Endothelial cell of umbilical vein (primary cell): ENCODE measurements around the gene EEF1AKMT1. TPM values are rescaled to one million over a fixed set of nuclear protein-coding genes. Genes with fewer than 3 reads are reported as not detected.

Experiments
- BruUV-seq: library from RNA; stranded (reverse); fragments of 400-500 nt; replicated peaks from 2 replicates; lab custom pipeline; 2021; lab: Mats Ljungman, UMichigan
- CTCF ChIA-PET: fragments of 300-600, 350-600 bp; sonication (Branson Sonifier 250); formaldehyde crosslinking; loops from one replicate; lab custom pipeline; 2021; ENCODE audit warnings: antibody characterized with exemption, inconsistent platforms; lab: Charles Lee
- POLR2A ChIA-PET: fragments of 300-600, 350-600 bp; sonication (Branson Sonifier 250); formaldehyde crosslinking; loops from one replicate; lab custom pipeline; 2021; ENCODE audit warnings: antibody characterized with exemption, inconsistent platforms; lab: Charles Lee
- DNase-seq: peaks from one replicate; pipeline ENCODE4 v3.0.0-alpha.2; 2011; ENCODE audit warnings: low read depth, low spot score
- FAIRE-seq: peaks from 2 replicates; lab custom pipeline; 2011; peaks lifted over from hg19 to GRCh38; lab: Jason Lieb, UNC
- H2AFZ ChIP-seq: 2 replicates; pipeline ENCODE4 v1.6.0; 2012; ENCODE audit warnings: low read depth, low read length, control low read depth, inconsistent platforms
- H3K27ac ChIP-seq: 2 replicates; pipeline ENCODE4 v1.5.1; 2011; ENCODE audit warnings: low read depth, mild to moderate bottlenecking, control low read depth, low read length, moderate library complexity; ENCODE audit not compliant: insufficient read depth
- H3K27me3 ChIP-seq, 2 experiments: 2 replicates each; pipeline versions ENCODE4 v1.6.0 to v1.6.1; 2011; ENCODE audit warnings: low read length in 2 of 2, mixed read lengths in 1 of 2; ENCODE audit not compliant: control insufficient read depth in 2 of 2, insufficient read depth in 2 of 2
- H3K36me3 ChIP-seq, 2 experiments: 2 replicates in 1 of 2; 3 replicates in 1 of 2; pipeline ENCODE4 v1.5.1; 2011; ENCODE audit warnings: low read length in 2 of 2, mild to moderate bottlenecking in 1 of 2, moderate library complexity in 1 of 2; ENCODE audit not compliant: control insufficient read depth in 2 of 2, insufficient read depth in 2 of 2; ENCODE audit errors: extremely low read depth in 1 of 2
- H3K4me1 ChIP-seq: 3 replicates; pipeline ENCODE4 v1.5.1; 2011; ENCODE audit warnings: mild to moderate bottlenecking, low read length; ENCODE audit not compliant: control insufficient read depth, insufficient read depth; ENCODE audit errors: extremely low read depth
- H3K4me2 ChIP-seq: 2 replicates; pipeline ENCODE4 v1.6.1; 2011; ENCODE audit warnings: low read length, control low read depth, mixed read lengths; ENCODE audit not compliant: insufficient read depth
- H3K4me3 ChIP-seq, 3 experiments: fragments of 200-600 bp in 1 of 3; sonication (generic), shearing (Covaris generic) in 1 of 3; replicated peaks in 1 of 3; 2 replicates each; pipeline ENCODE4 v1.5.1; 2011 to 2016; ENCODE audit warnings: control low read depth in 3 of 3, low read length in 3 of 3, mild to moderate bottlenecking in 2 of 3, inconsistent platforms in 1 of 3, low read depth in 1 of 3, moderate library complexity in 1 of 3; ENCODE audit not compliant: insufficient read depth in 1 of 3
- H3K79me2 ChIP-seq: 2 replicates; pipeline ENCODE4 v1.6.0; 2012; ENCODE audit warnings: low read length, inconsistent platforms; ENCODE audit not compliant: control insufficient read depth, insufficient read depth
- H3K9ac ChIP-seq: replicated peaks from 2 replicates; pipeline ENCODE3; 2011; ENCODE audit warnings: low read length, control low read depth; ENCODE audit not compliant: insufficient read depth; ENCODE audit errors: extremely low read depth
- H3K9me1 ChIP-seq: replicated peaks from 3 replicates; pipeline ENCODE4 v1.6.0; 2011; ENCODE audit warnings: mild to moderate bottlenecking, low read length; ENCODE audit not compliant: control insufficient read depth, insufficient read depth; ENCODE audit errors: extremely low read depth
- H3K9me3 ChIP-seq: replicated peaks from 2 replicates; pipeline ENCODE4 v1.5.1; 2012; ENCODE audit warnings: low read length, inconsistent platforms; ENCODE audit not compliant: control insufficient read depth, insufficient read depth
- H4K20me1 ChIP-seq: replicated peaks from 2 replicates; pipeline ENCODE3; 2011; ENCODE audit warnings: mild to moderate bottlenecking, low read length; ENCODE audit not compliant: control insufficient read depth, insufficient read depth; ENCODE audit errors: extremely low read depth
- EZH2 ChIP-seq: IDR thresholded peaks from 2 replicates; pipeline ENCODE4 v1.6.1; 2012; ENCODE audit warnings: borderline replicate concordance, low read depth, mild to moderate bottlenecking, moderate library complexity, low read length, inconsistent platforms; ENCODE audit not compliant: severe bottlenecking
- FOS ChIP-seq: IDR thresholded peaks from 2 replicates; pipeline ENCODE4 v1.6.1; 2011; ENCODE audit warnings: mild to moderate bottlenecking, low read length, moderate library complexity, borderline replicate concordance; ENCODE audit not compliant: insufficient read depth
- GATA2 ChIP-seq: IDR thresholded peaks from 2 replicates; pipeline ENCODE4 v1.7.0; 2011; ENCODE audit warnings: low read depth, mild to moderate bottlenecking, moderate library complexity, mixed read lengths, low read length; ENCODE audit not compliant: insufficient read length, insufficient read depth
- JUN ChIP-seq: IDR thresholded peaks from 2 replicates; pipeline ENCODE4 v1.6.1; 2011; ENCODE audit warnings: borderline replicate concordance, low read depth; ENCODE audit not compliant: insufficient read length, insufficient read depth
- MYC ChIP-seq: IDR thresholded peaks from one replicate; pipeline ENCODE4 v1.6.1; 2011; ENCODE audit warnings: mild to moderate bottlenecking, low read depth, low read length
- POLR2A ChIP-seq: IDR thresholded peaks from 2 replicates; pipeline ENCODE4 v1.6.1; 2012; ENCODE audit warnings: low read depth, mild to moderate bottlenecking, control low read depth, low read length
- dilution Hi-C: fragments of 300-500 bp; cut with MboI; formaldehyde crosslinking; loops from one replicate; pipeline ENCODE4 v1.15.0; 2019; ENCODE audit warnings: low sequenced_read_pairs; ENCODE audit not compliant: extremely low pct_ligation_motif_present
- intact Hi-C: fragments of 100-400 bp; cut with micrococcal nuclease; formaldehyde crosslinking; loops from one replicate; pipeline ENCODE4 v1.10.0; 2022
- polyA plus RNA-seq, 4 experiments: library from polyadenylated mRNA; depleted of rRNA in 3 of 4; stranded (reverse) in 3 of 4; unstranded in 1 of 4; fragments of >200 nt; gene quantifications; 2 replicates each; pipeline versions ENCODE4 v1.2.1 to v1.2.3, GENCODE V29; 2011 to 2012; ENCODE audit warnings: missing spikeins in 1 of 4
- total RNA-seq: library from RNA; stranded (reverse); gene quantifications from 2 replicates; pipeline ENCODE4 v1.2.3, GENCODE V29; 2021
- TF ChIP-seq, protein P1 (sequence below), 2 donors: IDR thresholded peaks; 1 replicate in 1 of 2; 2 replicates in 1 of 2; pipeline ENCODE4 v1.5.1; 2011; ENCODE audit warnings: low read length in 2 of 2, mild to moderate bottlenecking in 2 of 2, moderate library complexity in 2 of 2, control low read depth in 1 of 2, inconsistent platforms in 1 of 2, low read depth in 1 of 2; ENCODE audit not compliant: insufficient read depth in 1 of 2; ENCODE audit errors: extremely low read depth in 1 of 2

Gene EEF1AKMT1
- total and polyA plus RNA-seq, 2 donors (not counting 3 experiments of a cell fraction or from before 2014, with no cell fraction given) = 9.0 to 11.1 TPM

- dilution Hi-C loops = no loop called here
- H3K27me3 ChIP-seq = no peaks in the 10 kb centered on the region
- no peaks in the 10 kb centered on the region for H3K36me3 ChIP-seq
- H3K9me1 ChIP-seq = no peaks in the 10 kb centered on the region
- H4K20me1 ChIP-seq = no peaks in the 10 kb centered on the region
- ChIA-PET CTCF (no interaction called here), POLR2A (no interaction called here)
- H3K4me2 ChIP-seq = no peak overlapping the region
- H3K4me1 ChIP-seq = no peaks in the 10 kb centered on the region
- intact Hi-C loops = no loop called here
- no peaks in the 10 kb centered on the region for H3K79me2 ChIP-seq
- H3K27ac ChIP-seq = no peak overlapping the region
- H3K4me3 ChIP-seq = no peak overlapping the region
- H2AFZ ChIP-seq = no peak overlapping the region
- H3K9ac ChIP-seq = no peak overlapping the region
- DNase-seq = no peak
- BruUV-seq = no TSS peak
- no peaks in the 10 kb centered on the region for H3K9me3 ChIP-seq
- TF ChIP-seq GATA2 (no peak), FOS (no peak), POLR2A (no peak), MYC (no peak), EZH2 (no peak), JUN (no peak)
- TF ChIP-seq, protein P1, sequence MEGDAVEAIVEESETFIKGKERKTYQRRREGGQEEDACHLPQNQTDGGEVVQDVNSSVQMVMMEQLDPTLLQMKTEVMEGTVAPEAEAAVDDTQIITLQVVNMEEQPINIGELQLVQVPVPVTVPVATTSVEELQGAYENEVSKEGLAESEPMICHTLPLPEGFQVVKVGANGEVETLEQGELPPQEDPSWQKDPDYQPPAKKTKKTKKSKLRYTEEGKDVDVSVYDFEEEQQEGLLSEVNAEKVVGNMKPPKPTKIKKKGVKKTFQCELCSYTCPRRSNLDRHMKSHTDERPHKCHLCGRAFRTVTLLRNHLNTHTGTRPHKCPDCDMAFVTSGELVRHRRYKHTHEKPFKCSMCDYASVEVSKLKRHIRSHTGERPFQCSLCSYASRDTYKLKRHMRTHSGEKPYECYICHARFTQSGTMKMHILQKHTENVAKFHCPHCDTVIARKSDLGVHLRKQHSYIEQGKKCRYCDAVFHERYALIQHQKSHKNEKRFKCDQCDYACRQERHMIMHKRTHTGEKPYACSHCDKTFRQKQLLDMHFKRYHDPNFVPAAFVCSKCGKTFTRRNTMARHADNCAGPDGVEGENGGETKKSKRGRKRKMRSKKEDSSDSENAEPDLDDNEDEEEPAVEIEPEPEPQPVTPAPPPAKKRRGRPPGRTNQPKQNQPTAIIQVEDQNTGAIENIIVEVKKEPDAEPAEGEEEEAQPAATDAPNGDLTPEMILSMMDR (IDR thresholded peaks at IDR 0.05; ENCODE audit: extremely low read depth in 1 of 2, insufficient read depth in 1 of 2, low read depth in 1 of 2, low read length in 2 of 2) = no peak
- peak; percentile 38 for FAIRE-seq
Observed at GRCh38 chr13:20696073-20696472, 77.7 kb downstream of the EEF1AKMT1 start.
